Stimulated activated CD8-positive, alpha-beta memory T cell treated with anti-CD3 and anti-CD28 coated beads, Interleukin-12 subunit alpha, Interleukin-12 subunit beta, amount 100 ng/mL, for 4 hours (primary cell): ENCODE measurements around the gene CISH.

Experiments
- DNase-seq: peaks from one replicate; pipeline ENCODE4 v3.0.0-alpha.2; 2020; ENCODE audit warnings: low read depth

Gene CISH

GRCh38 chr3:50599115-50599715 lies 12.4 kb downstream of the CISH start:
- DNase-seq: no peak

- DNase-seq: no peak
These were observed 17.3 kb downstream of the CISH start for GRCh38 chr3:50594253-50594785.

- DNase-seq: no peak
These were observed 19.0 kb downstream of the CISH start for GRCh38 chr3:50592568-50592967.

GRCh38 chr3:50591196-50591741 lies 20.3 kb downstream of the CISH start:
- no peak for DNase-seq

GRCh38 chr3:50588759-50589433 lies 22.7 kb downstream of the CISH start:
- no peak for DNase-seq

- DNase-seq: peak; percentile 62
These were observed 23.5 kb downstream of the CISH start for GRCh38 chr3:50587806-50588758.

- no peak for DNase-seq
These were observed 24.2 kb downstream of the CISH start for GRCh38 chr3:50587373-50587772.

GRCh38 chr3:50586763-50587070 lies 24.9 kb downstream of the CISH start:
- no peak for DNase-seq

GRCh38 chr3:50585919-50586762 lies 25.4 kb downstream of the CISH start:
- no peak for DNase-seq

GRCh38 chr3:50584391-50584790 lies 27.2 kb downstream of the CISH start:
- no peak for DNase-seq

- no peak for DNase-seq
These were observed 27.7 kb downstream of the CISH start for GRCh38 chr3:50583897-50584296.

GRCh38 chr3:50582083-50582482 lies 29.5 kb downstream of the CISH start:
- no peak for DNase-seq

- DNase-seq: no peak
These were observed 30.1 kb downstream of the CISH start for GRCh38 chr3:50581459-50581842.

- no peak for DNase-seq
These were observed 30.7 kb downstream of the CISH start for GRCh38 chr3:50580683-50581458.

- DNase-seq: no peak
These were observed 34.2 kb downstream of the CISH start for GRCh38 chr3:50577348-50577747.

GRCh38 chr3:50575372-50575771 lies 36.2 kb downstream of the CISH start:
- no peak for DNase-seq

GRCh38 chr3:50574444-50574831 lies 37.1 kb downstream of the CISH start:
- no peak for DNase-seq

- DNase-seq: peak; percentile 40
These were observed 37.8 kb downstream of the CISH start for GRCh38 chr3:50573566-50574443.

- no peak for DNase-seq
These were observed 38.7 kb downstream of the CISH start for GRCh38 chr3:50572801-50573371.
